Measurements from ENCODE around the gene HTT.

GRCh38 chr4:3046623-3047022 lies 27.9 kb upstream of the HTT start:
- no peak for TF ChIP-seq POLR2AphosphoS5 (IDR thresholded peaks at IDR 0.05)
- no peak for TF ChIP-seq POLR2A (IDR thresholded peaks at IDR 0.05)

Data from spleen (tissue), 3 donors.